Breast epithelium (tissue), 3 donors: Measurements from ENCODE around the gene KCNJ10.

Experiments
- POLR2A ChIP-seq: fragments of 450-650 bp; IDR thresholded peaks from one replicate; pipeline ENCODE4 v1.6.1; 2016; ENCODE audit warnings: antibody characterized with exemption, mild to moderate bottlenecking, moderate library complexity
- POLR2AphosphoS5 ChIP-seq, 3 donors: sonication (generic); formaldehyde crosslinking; IDR thresholded peaks; one replicate each; pipeline ENCODE4 v1.6.1; 2017; ENCODE audit warnings: antibody characterized with exemption in 3 of 3
- TF ChIP-seq, protein P1 (sequence below), 3 donors: fragments of 450-650 bp; IDR thresholded peaks; one replicate each; pipeline ENCODE4 v1.5.1; 2016 to 2017; ENCODE audit warnings: antibody characterized with exemption in 3 of 3, mild to moderate bottlenecking in 3 of 3, moderate library complexity in 3 of 3

DNA sequence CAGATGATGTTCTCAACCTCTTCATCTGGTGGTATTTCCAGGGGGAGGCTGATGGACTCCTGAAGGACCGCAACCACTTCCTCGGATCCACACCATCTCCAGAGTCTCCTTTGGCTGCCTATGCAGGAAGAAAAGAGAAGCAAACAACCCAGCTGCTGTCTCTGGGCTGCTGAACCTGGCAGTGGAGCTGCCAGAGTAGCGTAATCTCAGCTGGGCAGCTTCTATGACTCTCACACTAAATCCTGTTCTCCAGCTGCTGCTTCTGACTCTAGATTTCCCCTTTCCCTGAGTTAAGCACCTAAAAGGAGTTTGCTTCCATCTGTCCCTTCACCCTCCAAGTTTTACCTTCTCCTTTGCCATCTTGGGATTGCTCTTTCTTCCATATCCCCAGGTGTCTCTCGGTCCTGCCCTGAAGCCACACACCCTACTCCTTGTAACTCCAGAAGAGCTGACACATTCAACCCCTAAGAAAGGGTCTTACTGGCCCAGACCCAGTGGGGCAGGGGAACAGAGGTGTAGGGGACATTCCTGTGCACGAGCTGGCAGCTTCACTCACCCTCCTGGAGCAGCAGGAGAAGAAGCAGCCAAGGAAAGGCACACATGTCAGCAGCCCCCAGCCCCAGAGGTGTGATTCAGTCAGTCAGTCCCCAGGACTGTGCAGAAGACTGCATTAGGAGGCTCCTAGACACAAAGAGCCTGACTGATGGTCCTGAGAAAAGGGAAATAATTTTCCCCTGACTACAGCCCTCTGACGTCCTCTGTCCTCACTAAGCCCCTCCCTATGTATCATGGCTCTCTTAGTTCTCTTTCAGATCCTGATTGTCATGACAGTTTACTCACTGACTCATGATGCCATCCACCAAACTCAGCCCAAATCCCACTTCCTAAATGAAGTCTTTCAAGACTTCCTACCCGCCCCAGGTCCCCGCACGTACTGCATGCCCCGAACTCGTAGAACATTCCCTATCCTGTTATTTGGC, 116.1 kb downstream of the KCNJ10 start, which contains the start of gene SLAMF9:
- TF ChIP-seq, protein P1, sequence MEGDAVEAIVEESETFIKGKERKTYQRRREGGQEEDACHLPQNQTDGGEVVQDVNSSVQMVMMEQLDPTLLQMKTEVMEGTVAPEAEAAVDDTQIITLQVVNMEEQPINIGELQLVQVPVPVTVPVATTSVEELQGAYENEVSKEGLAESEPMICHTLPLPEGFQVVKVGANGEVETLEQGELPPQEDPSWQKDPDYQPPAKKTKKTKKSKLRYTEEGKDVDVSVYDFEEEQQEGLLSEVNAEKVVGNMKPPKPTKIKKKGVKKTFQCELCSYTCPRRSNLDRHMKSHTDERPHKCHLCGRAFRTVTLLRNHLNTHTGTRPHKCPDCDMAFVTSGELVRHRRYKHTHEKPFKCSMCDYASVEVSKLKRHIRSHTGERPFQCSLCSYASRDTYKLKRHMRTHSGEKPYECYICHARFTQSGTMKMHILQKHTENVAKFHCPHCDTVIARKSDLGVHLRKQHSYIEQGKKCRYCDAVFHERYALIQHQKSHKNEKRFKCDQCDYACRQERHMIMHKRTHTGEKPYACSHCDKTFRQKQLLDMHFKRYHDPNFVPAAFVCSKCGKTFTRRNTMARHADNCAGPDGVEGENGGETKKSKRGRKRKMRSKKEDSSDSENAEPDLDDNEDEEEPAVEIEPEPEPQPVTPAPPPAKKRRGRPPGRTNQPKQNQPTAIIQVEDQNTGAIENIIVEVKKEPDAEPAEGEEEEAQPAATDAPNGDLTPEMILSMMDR (IDR thresholded peaks at IDR 0.05) = no peak
- TF ChIP-seq POLR2A = no peak
- TF ChIP-seq POLR2AphosphoS5 (IDR thresholded peaks at IDR 0.05) = no peak
